Measurements from ENCODE around the gene PIEZO1.
"Not testable (repeated sequence)": the region's sequence is repeated elsewhere in the genome, so short reads cannot be mapped to it uniquely, and the experiment has no call there.

Gene PIEZO1

GRCh38 chr16:88781140-88782077 is 3.6 kb downstream of the PIEZO1 start:
- DNase-seq (ENCODE audit: low read depth), result no peak

- DNase-seq (ENCODE audit: low read depth), result no peak
Measured at GRCh38 chr16:88780142-88781062, 4.6 kb downstream of the PIEZO1 start.

DNA sequence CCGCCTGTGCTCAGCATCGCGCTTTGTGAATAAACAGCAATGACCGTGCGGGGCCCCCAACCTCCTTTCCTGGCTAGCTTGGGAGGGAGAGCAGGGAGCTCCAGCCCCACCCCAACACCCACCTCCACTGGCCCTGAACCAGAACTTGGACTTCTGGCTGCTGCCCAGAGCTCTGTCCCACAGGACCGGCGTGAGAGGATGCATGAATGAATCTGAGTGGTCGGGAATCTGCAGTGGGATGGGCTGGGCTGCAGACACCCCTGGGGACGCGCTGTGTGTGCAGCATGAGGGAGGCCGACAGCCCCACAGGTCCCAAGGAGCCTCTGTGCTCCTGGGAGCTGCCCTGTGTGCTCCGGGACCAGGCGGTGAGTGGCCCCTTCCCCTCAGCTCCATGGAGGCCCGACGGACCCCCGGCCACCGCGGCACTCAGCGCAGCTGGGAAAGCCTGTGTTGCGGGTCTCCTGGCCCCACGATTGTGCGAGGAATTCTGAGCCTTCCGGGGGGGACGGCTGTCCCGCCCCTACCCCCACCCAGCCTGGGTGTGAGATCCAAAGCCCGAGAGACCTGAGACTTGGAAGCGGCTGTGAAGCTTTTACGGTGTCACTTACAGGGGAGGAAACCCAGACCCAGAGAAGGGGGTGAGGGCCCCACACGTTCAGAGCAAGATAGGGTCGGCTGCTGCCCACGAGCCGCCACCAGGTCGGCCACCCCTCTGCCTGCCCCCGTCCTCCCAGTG is 5.4 kb downstream of the PIEZO1 start:
- DNase-seq (ENCODE audit: low read depth), result no peak

- no peak for DNase-seq (ENCODE audit: low read depth)
Measured at GRCh38 chr16:88778541-88779065, 6.4 kb downstream of the PIEZO1 start.

- no peak for DNase-seq (ENCODE audit: low read depth)
Measured at GRCh38 chr16:88778271-88778525, 6.8 kb downstream of the PIEZO1 start.

DNA sequence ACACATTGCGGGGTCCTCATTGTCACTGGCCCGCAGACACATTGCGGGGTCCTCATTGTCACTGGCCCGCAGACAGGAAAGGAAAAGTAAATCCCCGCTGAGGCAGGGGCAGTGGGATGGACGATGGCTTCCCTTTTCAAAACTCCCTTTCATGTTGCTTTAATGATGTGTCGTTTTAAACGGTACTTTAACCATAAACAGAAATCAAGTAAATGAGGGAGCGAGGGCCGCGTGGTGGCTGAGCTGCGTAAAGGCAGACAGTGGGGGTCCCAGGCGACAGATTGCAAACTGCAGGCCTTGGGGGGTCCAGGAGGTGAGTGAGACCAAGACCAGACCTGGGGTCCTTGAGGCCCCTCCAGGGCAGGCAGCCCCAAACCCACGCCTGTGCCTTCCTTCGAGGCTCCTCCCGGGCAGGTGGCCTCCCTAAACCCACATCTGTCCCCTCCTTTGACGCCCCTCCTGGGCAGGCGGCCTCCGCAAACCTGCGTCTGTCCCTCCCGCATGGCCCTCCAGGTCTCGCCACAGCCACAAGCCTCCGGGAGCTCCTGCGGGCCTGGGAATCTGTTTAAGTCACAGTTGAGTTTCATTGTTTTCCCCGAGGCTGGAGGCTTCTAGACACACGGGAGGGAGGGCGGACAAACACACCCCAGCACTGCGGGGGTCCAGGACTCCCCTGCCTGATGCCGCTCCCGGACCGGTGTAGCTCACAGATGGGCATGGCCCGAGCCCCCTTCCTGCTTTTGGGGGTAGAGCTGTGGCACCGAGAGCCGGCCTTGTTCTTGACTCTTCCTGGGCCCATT is 7.3 kb downstream of the PIEZO1 start:
- no peak for DNase-seq (ENCODE audit: low read depth)

DNA sequence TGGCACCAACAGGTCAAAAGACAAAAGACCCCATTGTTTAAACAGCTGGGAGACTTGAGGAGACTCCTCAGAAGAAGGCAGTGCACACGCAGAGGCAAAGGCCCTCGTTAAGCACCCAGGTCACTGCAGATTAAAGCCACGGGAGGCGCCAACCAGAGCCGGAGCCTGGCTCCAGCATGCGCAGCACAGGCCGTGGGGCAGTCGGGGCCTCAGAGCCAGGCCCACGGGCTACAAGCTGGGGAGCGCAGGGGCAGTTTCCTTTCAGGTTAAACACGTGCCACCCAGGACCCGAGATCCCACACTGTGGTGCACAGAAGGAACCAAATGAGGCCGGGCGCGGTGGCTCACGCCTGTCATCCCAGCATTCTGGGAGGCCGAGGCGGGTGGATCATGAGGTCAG is 9.2 kb downstream of the PIEZO1 start:
- DNase-seq (ENCODE audit: low read depth), result no peak

DNA sequence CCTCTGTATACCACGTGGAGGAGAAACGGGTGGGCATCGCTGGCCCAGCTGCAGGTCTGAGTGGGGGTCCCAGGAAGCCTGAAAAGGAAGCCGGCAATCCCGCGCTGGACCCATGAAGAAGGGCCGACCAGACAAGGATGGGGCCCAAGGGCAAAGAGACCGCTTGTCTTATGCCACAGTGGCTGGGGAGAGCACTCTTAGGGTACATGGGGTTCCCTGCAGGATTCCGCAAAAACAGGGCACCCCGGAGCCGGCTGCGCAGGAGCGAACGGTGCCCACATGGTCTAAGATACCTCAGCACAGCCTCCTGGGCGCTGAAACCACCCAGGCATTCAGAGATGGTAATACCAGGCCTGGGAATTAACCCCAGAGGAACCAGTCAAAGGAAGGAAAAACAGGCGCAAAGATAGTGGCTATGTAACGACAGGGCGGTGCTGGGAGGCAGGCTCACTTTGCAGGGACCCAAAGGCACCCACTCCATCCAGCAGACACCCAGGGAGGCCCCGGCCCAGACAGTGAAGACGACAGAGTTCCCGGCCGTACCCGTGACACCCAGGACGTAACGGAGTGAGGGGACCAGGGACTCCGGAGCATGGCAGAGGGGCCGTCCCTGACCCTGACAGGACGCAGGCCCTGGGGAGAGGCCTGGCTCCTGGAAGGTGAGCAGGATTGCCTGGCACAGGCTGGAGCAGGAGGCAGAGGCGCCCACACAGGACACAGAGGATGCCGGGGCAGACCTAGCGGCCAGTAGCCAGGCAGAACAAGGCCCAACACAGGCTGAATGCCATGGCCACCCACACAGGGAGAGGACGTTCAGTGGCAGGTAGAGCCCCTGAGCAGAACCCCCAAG is 10.3 kb downstream of the PIEZO1 start:
- no peak for DNase-seq (ENCODE audit: low read depth)

- peak; percentile 43 for DNase-seq (ENCODE audit: low read depth)
Measured at GRCh38 chr16:88773812-88774291, 11.2 kb downstream of the PIEZO1 start.

GRCh38 chr16:88772871-88773811 is 11.9 kb downstream of the PIEZO1 start:
- DNase-seq (ENCODE audit: low read depth), result peak; percentile 55

GRCh38 chr16:88771781-88772180 is 13.2 kb downstream of the PIEZO1 start:
- DNase-seq (ENCODE audit: low read depth), result not testable (repeated sequence)

- no peak for DNase-seq (ENCODE audit: low read depth)
Measured at GRCh38 chr16:88771294-88771772, 13.7 kb downstream of the PIEZO1 start.

DNA sequence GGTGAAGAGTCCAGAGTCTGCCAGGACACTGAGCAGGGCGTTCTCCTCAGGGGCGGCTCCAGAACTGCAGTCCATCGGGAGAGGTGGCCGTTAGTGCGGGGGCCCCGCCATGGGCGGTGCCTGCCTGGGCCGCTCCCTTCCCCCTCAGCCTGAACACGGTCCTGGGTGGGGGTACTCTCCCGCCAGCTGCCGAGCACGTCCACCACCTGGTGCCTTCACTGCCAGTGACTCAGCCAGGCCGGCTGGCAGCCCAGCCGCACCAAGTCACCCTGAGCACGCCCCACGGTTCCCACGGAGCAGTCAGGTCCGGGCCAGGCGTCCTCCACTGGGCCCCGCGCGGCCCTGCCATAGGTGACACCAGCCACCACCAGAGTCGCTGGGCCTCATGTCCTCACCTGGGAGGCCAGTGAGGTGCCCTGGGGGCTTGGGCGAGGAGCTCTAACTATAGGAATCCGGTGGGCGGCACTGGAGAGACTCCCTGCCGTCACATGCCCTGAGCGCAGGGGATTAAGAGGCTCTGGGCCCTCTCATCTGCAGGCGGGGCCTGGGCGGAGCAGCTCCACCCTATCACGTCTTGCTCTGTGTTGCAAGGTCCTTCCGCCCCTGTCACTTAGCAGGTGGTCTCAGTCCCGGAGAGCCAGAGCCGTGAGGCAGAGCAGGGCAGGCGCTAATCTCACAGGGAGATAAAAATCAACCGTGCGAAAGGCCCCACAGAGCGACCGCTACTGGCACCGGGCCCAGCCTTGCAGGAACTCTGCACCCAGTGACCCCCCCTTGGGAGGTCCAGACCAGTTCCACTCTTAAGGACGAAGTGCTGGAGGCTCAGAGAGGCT is 14.3 kb downstream of the PIEZO1 start:
- peak; percentile 66 for DNase-seq (ENCODE audit: low read depth)

DNA sequence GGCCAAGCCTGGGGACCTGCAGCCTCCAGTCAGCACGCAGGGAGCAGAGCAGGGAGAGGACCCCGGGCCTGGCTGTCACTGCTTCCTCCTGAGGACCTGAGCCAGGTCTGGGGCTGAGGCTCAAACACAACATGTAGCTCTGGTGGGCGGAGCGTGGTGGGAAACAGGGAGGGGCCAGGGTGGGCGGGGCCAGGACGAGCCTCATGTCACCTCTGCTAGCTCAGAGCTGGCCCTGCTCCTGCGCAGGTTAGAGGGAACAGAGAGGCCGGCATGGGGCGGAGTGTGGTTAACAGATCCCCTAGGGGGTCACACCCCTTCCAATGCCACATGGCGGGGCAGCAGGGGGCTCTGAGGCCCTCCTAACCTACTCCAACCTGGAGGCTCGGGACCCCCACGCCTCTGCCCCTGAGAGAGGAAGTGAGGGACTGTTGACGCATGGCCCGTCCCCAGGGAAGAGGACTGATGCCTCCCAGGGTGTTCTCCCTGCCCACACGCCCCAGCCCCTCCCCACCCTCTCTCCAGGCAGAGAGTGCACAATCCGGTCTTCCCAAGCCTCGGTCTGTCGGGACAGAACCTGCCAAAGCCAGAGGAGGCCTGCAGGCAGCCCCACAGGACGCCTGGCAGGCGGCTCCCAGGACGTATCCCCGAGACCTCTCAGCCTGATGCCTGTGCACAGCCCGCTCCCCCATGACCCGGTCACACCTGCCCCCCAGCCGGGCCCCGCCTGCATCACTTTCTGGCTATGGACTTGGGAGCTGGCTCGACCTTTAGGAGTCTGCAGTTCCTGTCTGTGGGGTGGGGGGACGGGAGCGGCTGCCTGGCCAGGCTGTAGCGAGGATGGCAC is 15.2 kb downstream of the PIEZO1 start:
- DNase-seq (ENCODE audit: low read depth), result no peak

- peak; percentile 48 for DNase-seq (ENCODE audit: low read depth)
Measured at GRCh38 chr16:88768071-88768783, 16.8 kb downstream of the PIEZO1 start.

DNA sequence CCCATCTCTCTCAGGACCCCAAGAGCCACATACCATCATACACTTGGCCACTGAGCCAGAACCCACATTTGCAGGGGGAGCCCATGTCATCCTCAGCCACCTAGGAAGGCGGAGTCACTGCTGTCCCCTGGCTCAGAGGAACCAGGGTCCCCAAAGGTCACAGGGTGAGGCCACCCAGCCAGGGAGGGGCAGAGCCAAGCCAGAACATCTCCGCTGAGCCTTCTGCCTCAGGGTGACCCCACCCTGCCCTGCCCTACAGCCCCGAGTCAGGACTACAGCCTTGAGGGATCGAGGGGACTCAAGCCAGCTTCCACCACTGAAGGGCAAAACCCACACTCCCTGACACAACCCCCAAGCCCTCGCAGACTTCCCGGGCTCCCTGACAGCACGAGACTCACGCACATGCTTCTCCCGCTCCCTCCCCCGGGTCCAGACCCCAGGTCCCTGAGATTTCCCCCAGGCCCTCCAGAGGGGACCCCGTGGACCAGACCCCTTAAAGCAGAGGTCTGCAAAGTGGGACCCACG is 17.4 kb downstream of the PIEZO1 start:
- DNase-seq (ENCODE audit: low read depth), result no peak

All from fibroblast of the conjunctiva (primary cell).